SKM-1 treated with dmso at 0.1 percent for 144 hours (cell line): ENCODE data around the gene ARHGAP8.

Source experiments
- DNase-seq: peaks from one replicate; lab custom pipeline; 2025; ENCODE audit not compliant: unreplicated experiment; lab: John Stamatoyannopoulos, UW

Gene ARHGAP8

DNA sequence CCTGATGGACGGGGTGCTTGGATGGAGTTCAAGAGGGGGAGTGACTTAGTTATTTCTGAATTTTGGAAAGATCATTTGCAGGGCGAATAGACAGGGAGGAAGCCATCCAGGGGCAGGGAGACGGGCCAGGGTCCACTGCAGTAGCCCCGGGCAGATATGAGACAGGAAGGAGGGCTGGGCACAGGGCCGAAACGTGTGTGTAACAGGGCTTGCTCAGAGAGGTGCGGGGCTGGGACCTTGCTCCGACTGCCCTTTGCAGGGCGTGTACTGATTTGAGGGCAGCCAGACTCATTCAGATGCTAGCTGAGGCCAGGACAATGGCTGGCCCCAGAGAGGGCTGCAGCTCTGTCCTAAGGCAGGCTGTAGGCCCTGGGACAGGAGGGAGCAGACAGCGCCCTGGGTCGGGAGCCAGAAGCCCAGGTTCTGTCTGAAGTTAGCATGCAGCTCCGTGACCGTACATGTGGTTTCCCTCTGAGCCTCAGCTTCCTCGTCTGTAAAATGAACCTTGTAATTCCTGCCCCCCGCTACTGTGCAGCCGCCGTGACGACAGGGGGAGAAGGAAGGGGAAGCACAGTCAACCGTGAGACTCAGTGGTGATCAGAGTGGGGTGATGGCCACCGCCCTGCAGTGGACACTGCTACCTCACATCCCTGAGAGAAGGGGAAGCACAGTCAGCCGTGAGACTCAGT, 154.0 kb downstream of the ARHGAP8 start:
- no peak for DNase-seq

DNA sequence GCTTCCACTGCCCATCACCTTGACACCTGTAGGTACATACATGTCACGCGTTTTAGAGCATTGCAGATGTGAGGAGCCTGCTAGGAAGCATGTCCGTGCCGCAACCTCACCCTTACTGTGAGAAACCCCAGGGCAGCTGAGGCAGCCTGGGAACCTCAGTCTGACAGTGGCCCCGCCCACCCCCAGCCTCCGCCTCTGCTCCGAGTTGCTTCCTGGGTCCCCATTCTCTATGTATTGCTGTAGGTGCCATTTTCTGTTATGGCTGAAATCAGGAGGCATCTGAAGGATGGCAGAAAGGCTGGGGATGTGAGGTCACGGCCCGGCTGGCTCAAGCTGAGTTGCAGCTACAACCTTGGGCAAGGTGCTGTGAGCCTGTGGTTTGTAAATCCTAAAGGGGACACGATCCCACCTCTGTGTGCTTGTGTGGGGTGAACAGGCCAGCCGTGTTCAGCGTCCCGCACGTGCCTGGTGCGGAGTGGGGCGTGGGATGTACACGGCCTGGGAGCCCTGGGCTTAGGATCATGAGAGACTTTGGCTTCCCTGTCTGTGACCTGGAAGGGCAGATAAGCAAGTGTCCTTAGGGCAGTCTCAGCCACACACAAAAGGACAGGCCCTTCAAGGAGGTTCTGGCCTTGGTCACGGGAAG, 154.7 kb downstream of the ARHGAP8 start:
- DNase-seq, result no peak

- no peak for DNase-seq
Observed at GRCh38 chr22:44907765-44908737, 155.7 kb downstream of the ARHGAP8 start.

- no peak for DNase-seq
Observed at GRCh38 chr22:44909241-44909640, 156.9 kb downstream of the ARHGAP8 start.
